ENCODE measurements around the gene MSI2. TPM values are rescaled to one million over a fixed set of nuclear protein-coding genes. Genes with fewer than 3 reads are reported as not detected.

Gene MSI2
- polyA plus RNA-seq, 1 of the 3 experiments (the other 2 are of a cell fraction): 24.1 TPM

DNA sequence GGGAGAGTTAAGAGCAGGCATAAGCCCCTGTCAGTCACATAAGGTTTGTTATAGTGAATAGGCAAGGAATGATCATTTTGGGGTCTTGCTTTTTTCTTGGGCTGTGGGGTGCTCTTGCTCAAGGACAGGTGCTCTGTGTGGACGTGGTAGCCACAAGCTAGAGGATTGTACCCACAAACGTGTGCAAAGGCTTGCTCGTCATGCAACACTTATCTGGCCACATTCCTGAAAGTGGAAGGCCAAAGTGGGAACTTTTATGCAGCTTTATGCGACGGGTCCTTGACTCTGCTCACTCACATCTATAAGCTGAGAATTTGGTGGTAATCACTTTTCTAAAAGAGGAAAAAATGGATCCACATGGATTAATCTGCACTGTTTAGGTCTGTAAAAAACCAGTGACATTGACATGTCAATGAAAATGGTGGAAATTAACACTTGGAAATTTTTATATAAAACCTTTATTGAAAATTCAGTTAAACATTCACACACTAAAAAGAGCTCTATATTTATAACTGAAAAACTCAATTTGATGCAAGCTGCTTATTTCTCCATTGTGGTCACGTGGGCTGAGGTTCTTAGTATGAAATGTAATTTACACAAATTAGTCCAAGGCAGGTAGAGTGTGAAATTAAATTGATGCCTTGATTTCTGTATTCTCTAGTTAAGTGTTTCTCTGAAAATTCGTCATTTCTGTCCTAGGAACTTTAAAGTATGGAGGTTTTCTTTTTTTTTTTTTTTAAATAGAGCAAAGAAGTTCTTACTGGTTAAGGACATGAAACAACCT lies 162.3 kb downstream of the MSI2 start:
- Histone ChIP-seq H3K9me2 (no peaks in the 10 kb centered on the region), H2AFZ (ENCODE audit: low read depth) (no peak overlapping the region)

More for the DNA sequence above, 162.3 kb downstream of the MSI2 start:
- WGBS (ENCODE audit: low lambda C conversion rate): 81% methylated on average over 7 of the region's 7 CpGs
- H3K27ac ChIP-seq (ENCODE audit: low read depth in 2 of 2, low read length in 1 of 2): peak overlapping the region in 1 of 2 experiments; percentile 60; a peak in 2 of 4 replicates
- no peaks in the 10 kb centered on the region for H3K27me3 ChIP-seq (ENCODE audit: insufficient read depth)
- TF ChIP-seq RXRA (IDR thresholded peaks at IDR 0.05; ENCODE audit: borderline replicate concordance, low read depth): no peak
- TF ChIP-seq FOXM1 (IDR thresholded peaks at IDR 0.05; ENCODE audit: low read depth): no peak
- no peak for TF ChIP-seq REST (IDR thresholded peaks at IDR 0.05; ENCODE audit: low read depth, low read length)
- TF ChIP-seq MXI1 (IDR thresholded peaks at IDR 0.05; ENCODE audit: low read depth, low read length): no peak
- TF ChIP-seq YY1 (IDR thresholded peaks at IDR 0.05; ENCODE audit: low read depth): no peak
- no peak for TF ChIP-seq RCOR1 (IDR thresholded peaks at IDR 0.05; ENCODE audit: low read length)
- TF ChIP-seq CTCF (IDR thresholded peaks at IDR 0.05): no peak
- TF ChIP-seq TEAD4 (IDR thresholded peaks at IDR 0.05; ENCODE audit: borderline replicate concordance, insufficient read depth): no peak
- TF ChIP-seq FOSL2 (IDR thresholded peaks at IDR 0.05; ENCODE audit: borderline replicate concordance, low read depth): no peak
- TF ChIP-seq NFIC (IDR thresholded peaks at IDR 0.05; ENCODE audit: borderline replicate concordance): no peak
- no peak for TF ChIP-seq CHD2 (IDR thresholded peaks at IDR 0.05; ENCODE audit: low read length, partially characterized antibody)
- no peak for TF ChIP-seq SMC3 (IDR thresholded peaks at IDR 0.05; ENCODE audit: low read depth, low read length)
- TF ChIP-seq POLR2AphosphoS5 (IDR thresholded peaks at IDR 0.05; ENCODE audit: low read depth, low read length): no peak
- no peak for TF ChIP-seq NRF1 (IDR thresholded peaks at IDR 0.05; ENCODE audit: low read depth, low read length)
- no peak overlapping the region for H3K9ac ChIP-seq
- no peaks in the 10 kb centered on the region for H3K79me2 ChIP-seq (ENCODE audit: insufficient read depth)
- POLR2A ChIA-PET: interaction anchor here (1.6 kb wide), 1 partner anchor 116 kb away, joined by 4 read pairs; no protein-coding TSS in a partner anchor
- no peak overlapping the region for H3K4me3 ChIP-seq (ENCODE audit: low read depth in 2 of 2, low read length in 1 of 2)
- no peaks in the 10 kb centered on the region for H4K20me1 ChIP-seq (ENCODE audit: insufficient read depth)
- no peak for DNase-seq
- CTCF ChIA-PET: interaction anchor here (0.8 to 1.7 kb wide), 5 partner anchors 23 to 365 kb away, joined by 3 to 4 read pairs (median 3); no protein-coding TSS in a partner anchor
- H3F3A ChIP-seq (replicated peaks; ENCODE audit: insufficient read depth): peaks cover 25% of the 10 kb centered on the region
- peaks cover 9 to 57% of the 10 kb centered on the region in 2 experiments; a peak in 3 of 4 replicates for H3K4me1 ChIP-seq (ENCODE audit: control insufficient read depth in 1 of 2, insufficient read depth in 2 of 2, low read depth in 1 of 2, low read length in 1 of 2)
- H3K4me2 ChIP-seq: no peak overlapping the region
- H3K9me3 ChIP-seq: no peaks in the 10 kb centered on the region
- H3K36me3 ChIP-seq (replicated peaks in 1 of 2; ENCODE audit: control insufficient read depth in 1 of 2, insufficient read depth in 2 of 2, low read length in 1 of 2): no peaks in the 10 kb centered on the region
